ENCODE data around the gene CHAT.

DNA sequence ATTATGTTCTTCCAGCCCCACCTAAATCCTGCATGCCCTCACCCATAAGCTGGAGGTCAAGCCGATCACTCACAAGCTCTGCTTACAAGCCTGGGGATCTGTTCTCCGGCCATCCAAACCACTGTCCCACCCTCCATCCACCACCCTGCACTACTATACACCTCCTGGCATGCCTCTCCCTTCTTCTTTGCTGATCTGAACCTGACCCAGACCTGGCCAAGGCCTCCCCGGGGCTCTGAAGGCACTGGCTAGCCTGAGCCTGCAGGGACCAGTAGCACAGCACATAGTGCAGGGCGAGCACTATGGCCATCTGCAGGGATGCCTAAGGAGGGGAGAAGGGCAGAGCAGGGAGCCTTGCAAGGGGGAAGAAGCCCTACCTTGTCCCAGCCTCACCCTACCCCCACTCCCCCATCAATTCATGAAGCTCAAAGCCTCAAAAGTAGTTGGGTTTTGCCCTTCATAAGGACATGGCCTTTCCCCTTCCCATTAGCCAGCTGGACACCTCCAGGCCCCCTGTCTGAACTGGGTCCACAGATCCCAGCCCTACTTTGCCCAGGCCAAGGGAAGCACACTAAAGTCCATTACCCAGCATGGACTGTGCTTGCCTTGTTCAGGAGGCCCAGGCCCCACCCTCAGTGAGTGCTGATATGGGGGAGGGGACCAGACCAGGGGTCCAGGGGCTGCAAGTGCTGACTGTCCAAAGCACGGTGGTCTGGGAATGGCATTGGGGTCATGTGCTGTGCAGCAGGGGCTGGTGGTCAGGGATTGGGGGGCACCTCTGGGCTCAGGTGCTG lies 29.6 kb downstream of the CHAT start:
- TF ChIP-seq, protein P1, sequence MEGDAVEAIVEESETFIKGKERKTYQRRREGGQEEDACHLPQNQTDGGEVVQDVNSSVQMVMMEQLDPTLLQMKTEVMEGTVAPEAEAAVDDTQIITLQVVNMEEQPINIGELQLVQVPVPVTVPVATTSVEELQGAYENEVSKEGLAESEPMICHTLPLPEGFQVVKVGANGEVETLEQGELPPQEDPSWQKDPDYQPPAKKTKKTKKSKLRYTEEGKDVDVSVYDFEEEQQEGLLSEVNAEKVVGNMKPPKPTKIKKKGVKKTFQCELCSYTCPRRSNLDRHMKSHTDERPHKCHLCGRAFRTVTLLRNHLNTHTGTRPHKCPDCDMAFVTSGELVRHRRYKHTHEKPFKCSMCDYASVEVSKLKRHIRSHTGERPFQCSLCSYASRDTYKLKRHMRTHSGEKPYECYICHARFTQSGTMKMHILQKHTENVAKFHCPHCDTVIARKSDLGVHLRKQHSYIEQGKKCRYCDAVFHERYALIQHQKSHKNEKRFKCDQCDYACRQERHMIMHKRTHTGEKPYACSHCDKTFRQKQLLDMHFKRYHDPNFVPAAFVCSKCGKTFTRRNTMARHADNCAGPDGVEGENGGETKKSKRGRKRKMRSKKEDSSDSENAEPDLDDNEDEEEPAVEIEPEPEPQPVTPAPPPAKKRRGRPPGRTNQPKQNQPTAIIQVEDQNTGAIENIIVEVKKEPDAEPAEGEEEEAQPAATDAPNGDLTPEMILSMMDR (IDR thresholded peaks at IDR 0.05; ENCODE audit: low read depth, low read length) = no peak
- no peak for TF ChIP-seq EZH2phosphoT487 (IDR thresholded peaks at IDR 0.05; ENCODE audit: low read depth)
